Raji (cell line): ENCODE measurements around the gene RNF150.

ENCODE experiments used
- POLR2A ChIP-seq: IDR thresholded peaks from 2 replicates; pipeline ENCODE4 v1.6.1; 2011; ENCODE audit warnings: low read depth, low read length, control low read depth; ENCODE audit not compliant: insufficient read depth

Gene RNF150

GRCh38 chr4:140989944-140990343, 143.3 kb downstream of the RNF150 start:
- TF ChIP-seq POLR2A, result no peak

- TF ChIP-seq POLR2A, result no peak
These were observed 147.2 kb downstream of the RNF150 start for GRCh38 chr4:140986045-140986444.

GRCh38 chr4:140982613-140983340, 150.5 kb downstream of the RNF150 start:
- no peak for TF ChIP-seq POLR2A

- TF ChIP-seq POLR2A, result no peak
These were observed 152.7 kb downstream of the RNF150 start for GRCh38 chr4:140980426-140981200.

GRCh38 chr4:140976768-140977167, 156.5 kb downstream of the RNF150 start:
- TF ChIP-seq POLR2A, result no peak

- TF ChIP-seq POLR2A, result no peak
These were observed 162.0 kb downstream of the RNF150 start for GRCh38 chr4:140971077-140971792.

- TF ChIP-seq POLR2A, result no peak
These were observed 164.0 kb downstream of the RNF150 start for GRCh38 chr4:140969296-140969695.

GRCh38 chr4:140968371-140968770, 164.9 kb downstream of the RNF150 start:
- no peak for TF ChIP-seq POLR2A

GRCh38 chr4:140963883-140964282, 169.4 kb downstream of the RNF150 start:
- no peak for TF ChIP-seq POLR2A

GRCh38 chr4:140955641-140956040, 177.6 kb downstream of the RNF150 start:
- no peak for TF ChIP-seq POLR2A

- no peak for TF ChIP-seq POLR2A
These were observed 180.6 kb downstream of the RNF150 start for GRCh38 chr4:140952717-140953116.

GRCh38 chr4:140947506-140947905, 185.8 kb downstream of the RNF150 start:
- no peak for TF ChIP-seq POLR2A

GRCh38 chr4:140945106-140945505, 188.2 kb downstream of the RNF150 start:
- no peak for TF ChIP-seq POLR2A

- no peak for TF ChIP-seq POLR2A
These were observed 188.7 kb downstream of the RNF150 start for GRCh38 chr4:140944572-140944971.

- TF ChIP-seq POLR2A, result no peak
These were observed 189.1 kb downstream of the RNF150 start for GRCh38 chr4:140944199-140944515.

- TF ChIP-seq POLR2A, result no peak
These were observed 189.6 kb downstream of the RNF150 start for GRCh38 chr4:140943486-140944198.

- no peak for TF ChIP-seq POLR2A
These were observed 192.7 kb downstream of the RNF150 start for GRCh38 chr4:140940589-140940988.
